ENCODE measurements around the gene WAC.

DNA sequence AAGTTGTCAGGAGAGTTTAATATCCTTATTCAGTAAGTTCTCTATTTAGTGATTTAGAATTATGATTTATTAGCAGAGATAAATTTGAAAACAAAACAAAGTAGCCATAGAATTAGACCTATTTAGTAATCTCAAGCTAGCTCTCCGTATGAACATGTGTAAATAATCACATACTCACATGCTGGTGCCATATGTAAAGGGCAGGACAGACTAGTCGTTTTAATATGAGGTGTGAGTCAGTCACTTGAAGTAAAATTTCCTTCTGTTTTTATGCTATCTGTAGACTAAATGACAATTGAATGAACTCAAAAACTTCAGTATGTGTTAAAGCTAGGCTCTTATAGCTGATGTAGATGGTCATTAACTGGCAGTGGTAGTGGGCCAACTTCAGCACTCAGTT is 67.1 kb downstream of the WAC start:
- TF ChIP-seq, protein P1, sequence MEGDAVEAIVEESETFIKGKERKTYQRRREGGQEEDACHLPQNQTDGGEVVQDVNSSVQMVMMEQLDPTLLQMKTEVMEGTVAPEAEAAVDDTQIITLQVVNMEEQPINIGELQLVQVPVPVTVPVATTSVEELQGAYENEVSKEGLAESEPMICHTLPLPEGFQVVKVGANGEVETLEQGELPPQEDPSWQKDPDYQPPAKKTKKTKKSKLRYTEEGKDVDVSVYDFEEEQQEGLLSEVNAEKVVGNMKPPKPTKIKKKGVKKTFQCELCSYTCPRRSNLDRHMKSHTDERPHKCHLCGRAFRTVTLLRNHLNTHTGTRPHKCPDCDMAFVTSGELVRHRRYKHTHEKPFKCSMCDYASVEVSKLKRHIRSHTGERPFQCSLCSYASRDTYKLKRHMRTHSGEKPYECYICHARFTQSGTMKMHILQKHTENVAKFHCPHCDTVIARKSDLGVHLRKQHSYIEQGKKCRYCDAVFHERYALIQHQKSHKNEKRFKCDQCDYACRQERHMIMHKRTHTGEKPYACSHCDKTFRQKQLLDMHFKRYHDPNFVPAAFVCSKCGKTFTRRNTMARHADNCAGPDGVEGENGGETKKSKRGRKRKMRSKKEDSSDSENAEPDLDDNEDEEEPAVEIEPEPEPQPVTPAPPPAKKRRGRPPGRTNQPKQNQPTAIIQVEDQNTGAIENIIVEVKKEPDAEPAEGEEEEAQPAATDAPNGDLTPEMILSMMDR (IDR thresholded peaks at IDR 0.05): no peak
- no peak for TF ChIP-seq POLR2AphosphoS5 (IDR thresholded peaks at IDR 0.05)
